Prostate gland (tissue), 2 donors: ENCODE results near the gene TCF12. TPM values are rescaled to one million over a fixed set of nuclear protein-coding genes. Genes with fewer than 3 reads are reported as not detected.

ENCODE experiments used
- DNase-seq: peaks from one replicate; pipeline ENCODE4 v3.0.0-alpha.2; 2019; ENCODE audit warnings: low spot score
- H3K27ac ChIP-seq, 2 donors: fragments of 200-600 bp; sonication (generic); 2 replicates each; pipeline ENCODE4 v1.5.1; 2017 to 2019
- H3K27me3 ChIP-seq: fragments of 200-600 bp; sonication (generic); replicated peaks from 2 replicates; pipeline ENCODE4 v1.5.1; 2019; ENCODE audit not compliant: insufficient read depth
- H3K36me3 ChIP-seq, 2 donors: fragments of 200-600 bp; sonication (generic); 1 replicate in 1 of 2; 2 replicates in 1 of 2; pipeline versions ENCODE4 v1.5.1 to v1.8.1; 2017 to 2019
- H3K4me1 ChIP-seq: fragments of 200-600 bp; sonication (generic); replicated peaks from 2 replicates; pipeline ENCODE4 v1.5.1; 2019
- H3K4me3 ChIP-seq, 2 donors: fragments of 200-600 bp; sonication (generic); 2 replicates each; pipeline ENCODE4 v1.5.1; 2017 to 2019
- H3K9me3 ChIP-seq: fragments of 200-600 bp; sonication (generic); 2 replicates; pipeline ENCODE4 v1.5.1; 2017
- POLR2A ChIP-seq: fragments of 450-650 bp; IDR thresholded peaks from one replicate; pipeline ENCODE4 v1.6.1; 2016; ENCODE audit warnings: antibody characterized with exemption, mild to moderate bottlenecking
- POLR2AphosphoS5 ChIP-seq: sonication (generic); formaldehyde crosslinking; IDR thresholded peaks from one replicate; pipeline ENCODE4 v1.6.1; 2017; ENCODE audit warnings: antibody characterized with exemption
- WGBS: methylation state at CpG from one replicate; pipeline ENCODE4 v1.1.5; 2018; 5-methylcytosine and 5-hydroxymethylcytosine counted together
- intact Hi-C: fragments of 100-400 bp; cut with DNase I; formaldehyde crosslinking; loops from one replicate; pipeline ENCODE4 v1.14.2; 2022
- total RNA-seq, 2 donors: library from RNA; depleted of rRNA; stranded (reverse); fragments of >200 nt; gene quantifications; one replicate each; pipeline ENCODE4 v1.1.0, GENCODE V29; 2016
- TF ChIP-seq, protein P1 (sequence below), 4 experiments: fragments of 200-600 bp in 2 of 4; fragments of 450-650 bp in 2 of 4; sonication (generic) in 2 of 4; IDR thresholded peaks; 1 replicate in 3 of 4; 2 replicates in 1 of 4; pipeline ENCODE4 v1.5.1; 2016 to 2019; ENCODE audit warnings: antibody characterized with exemption in 4 of 4, mild to moderate bottlenecking in 2 of 4, moderate library complexity in 2 of 4

TCF12 gene
- total RNA-seq, 2 donors from 2014 or later, result 95.4 to 123 TPM

DNA sequence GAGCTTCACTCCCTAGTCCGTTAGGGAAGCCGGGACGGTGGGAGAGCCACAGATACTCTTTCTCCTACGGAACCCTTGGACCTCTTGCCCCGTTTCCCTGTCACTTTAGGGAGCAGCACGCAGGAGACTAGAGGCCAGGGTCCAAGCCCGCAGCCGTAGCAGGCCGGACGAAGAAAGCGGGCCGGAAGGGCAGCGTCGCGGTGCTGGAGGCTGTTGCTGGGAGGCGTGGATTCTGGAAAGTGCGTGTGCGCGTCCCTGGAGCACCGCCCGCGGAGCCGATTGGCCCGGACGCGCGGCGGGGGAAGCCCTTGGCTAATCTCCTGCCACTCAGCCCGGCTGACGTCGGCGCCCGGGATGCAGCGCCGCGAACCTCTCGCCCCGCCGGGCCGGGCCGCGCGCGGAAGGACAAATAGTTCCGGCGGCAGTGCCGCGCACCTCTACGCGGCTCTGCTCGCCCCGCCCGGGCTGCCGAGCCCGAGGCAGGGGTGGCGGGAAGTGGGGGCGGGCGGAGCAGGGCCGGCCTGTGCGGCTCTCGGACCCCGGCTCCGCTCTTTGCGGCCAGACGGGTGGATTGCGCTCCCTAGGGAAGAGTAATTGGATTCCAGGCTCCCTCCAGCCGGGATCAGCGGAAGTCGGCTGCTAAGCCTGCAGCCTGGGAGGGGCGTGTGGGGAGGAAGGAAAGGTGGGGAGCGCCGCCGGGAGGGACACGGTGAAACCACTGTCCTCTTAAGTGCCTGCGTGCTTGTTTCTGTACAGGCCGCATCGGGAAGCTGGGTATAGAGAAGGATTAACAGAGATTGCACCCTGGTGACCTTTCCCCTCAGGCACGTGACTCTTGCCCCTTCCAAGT, 31.3 kb upstream of the TCF12 start:
- no peaks in the 10 kb centered on the region for H3K4me1 ChIP-seq
- intact Hi-C loops, result loop anchor here (1.0 kb wide), 1 partner anchor 31 kb away; the partner anchor contains the start of gene TCF12
- H3K27ac ChIP-seq, result peak overlapping the region; percentile 97 to 98
- WGBS, result under 1% methylated on average over 71 of the region's 78 CpGs
- peak; percentile 93 for DNase-seq
- H3K36me3 ChIP-seq, result no peaks in the 10 kb centered on the region
- peak overlapping the region; percentile 65 to 70 for H3K4me3 ChIP-seq
- no peaks in the 10 kb centered on the region for H3K27me3 ChIP-seq
- H3K9me3 ChIP-seq, result no peaks in the 10 kb centered on the region
- peak; percentile 58 for TF ChIP-seq POLR2A
- peak; percentile 80 for TF ChIP-seq POLR2AphosphoS5
- TF ChIP-seq, protein P1, sequence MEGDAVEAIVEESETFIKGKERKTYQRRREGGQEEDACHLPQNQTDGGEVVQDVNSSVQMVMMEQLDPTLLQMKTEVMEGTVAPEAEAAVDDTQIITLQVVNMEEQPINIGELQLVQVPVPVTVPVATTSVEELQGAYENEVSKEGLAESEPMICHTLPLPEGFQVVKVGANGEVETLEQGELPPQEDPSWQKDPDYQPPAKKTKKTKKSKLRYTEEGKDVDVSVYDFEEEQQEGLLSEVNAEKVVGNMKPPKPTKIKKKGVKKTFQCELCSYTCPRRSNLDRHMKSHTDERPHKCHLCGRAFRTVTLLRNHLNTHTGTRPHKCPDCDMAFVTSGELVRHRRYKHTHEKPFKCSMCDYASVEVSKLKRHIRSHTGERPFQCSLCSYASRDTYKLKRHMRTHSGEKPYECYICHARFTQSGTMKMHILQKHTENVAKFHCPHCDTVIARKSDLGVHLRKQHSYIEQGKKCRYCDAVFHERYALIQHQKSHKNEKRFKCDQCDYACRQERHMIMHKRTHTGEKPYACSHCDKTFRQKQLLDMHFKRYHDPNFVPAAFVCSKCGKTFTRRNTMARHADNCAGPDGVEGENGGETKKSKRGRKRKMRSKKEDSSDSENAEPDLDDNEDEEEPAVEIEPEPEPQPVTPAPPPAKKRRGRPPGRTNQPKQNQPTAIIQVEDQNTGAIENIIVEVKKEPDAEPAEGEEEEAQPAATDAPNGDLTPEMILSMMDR (IDR thresholded peaks at IDR 0.05), result peak in 2 of 4 experiments; percentile 14 to 28

DNA sequence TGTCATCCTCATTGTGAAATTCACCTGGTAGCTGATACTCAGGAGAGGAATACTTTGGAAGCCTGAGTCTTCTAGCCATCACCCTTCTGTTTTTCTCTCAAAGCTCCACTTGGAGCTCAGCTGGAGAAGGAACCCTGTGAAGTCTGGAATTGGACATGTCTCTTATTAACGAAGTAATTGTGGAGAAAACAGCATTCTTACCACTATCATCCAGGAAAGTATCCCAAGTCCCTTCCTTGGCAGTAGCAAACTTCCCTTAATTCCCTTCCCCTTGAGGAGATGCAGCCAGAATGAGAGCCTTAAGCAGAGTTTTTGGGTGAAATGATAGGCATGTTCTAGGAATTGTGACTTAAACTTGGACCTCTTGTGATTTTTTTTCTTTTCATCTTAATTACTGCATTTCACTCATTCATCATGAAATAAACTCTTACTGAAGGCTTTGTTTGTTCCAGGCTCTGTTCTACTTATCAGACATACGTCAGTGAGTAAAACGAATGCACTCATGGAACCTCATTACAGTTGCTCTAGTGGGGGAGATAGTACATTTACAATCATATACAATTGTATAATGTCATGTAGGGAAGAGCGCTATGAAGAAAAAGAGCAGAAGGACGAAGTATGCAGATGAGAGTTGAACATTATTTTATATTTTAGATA, 30.5 kb upstream of the TCF12 start:
- Histone ChIP-seq H3K9me3 (no peaks in the 10 kb centered on the region), H3K27ac (peak overlapping the region; percentile 97 to 98), H3K36me3 (no peaks in the 10 kb centered on the region), H3K4me3 (peak overlapping the region; percentile 65 to 70), H3K4me1 (no peaks in the 10 kb centered on the region), H3K27me3 (no peaks in the 10 kb centered on the region)
- no peak for TF ChIP-seq POLR2A
- no peak for TF ChIP-seq POLR2AphosphoS5
- TF ChIP-seq, protein P1 (IDR thresholded peaks at IDR 0.05), result no peak
- intact Hi-C loops, result loop anchor here (1.0 kb wide), 1 partner anchor 30 kb away; the partner anchor contains the start of gene TCF12
- DNase-seq, result no peak
- 50% methylated on average over 5 of the region's 5 CpGs for WGBS

DNA sequence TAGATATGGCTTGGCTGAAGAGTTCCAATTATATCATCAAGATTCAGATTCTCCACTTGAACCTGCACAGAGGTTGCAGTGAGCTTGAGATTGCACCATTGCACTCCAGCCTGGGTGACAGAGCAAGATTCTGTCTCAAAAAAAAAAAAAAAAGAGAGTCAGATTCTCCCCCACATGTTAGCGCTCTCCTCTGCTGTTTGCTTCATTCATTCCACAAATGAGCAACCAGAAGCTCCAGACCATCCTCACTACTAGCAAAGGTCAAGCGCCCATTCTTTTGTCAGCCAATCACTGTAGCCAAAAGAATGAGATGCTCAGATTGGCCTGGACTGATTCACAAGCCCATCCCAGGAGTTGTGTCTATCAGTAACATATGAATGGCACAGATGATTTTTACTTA, 28.4 kb upstream of the TCF12 start:
- Histone ChIP-seq H3K27ac (no peak overlapping the region), H3K4me1 (no peaks in the 10 kb centered on the region), H3K9me3 (no peaks in the 10 kb centered on the region), H3K36me3 (no peaks in the 10 kb centered on the region), H3K4me3 (no peak overlapping the region), H3K27me3 (no peaks in the 10 kb centered on the region)
- no peak for DNase-seq
- intact Hi-C loops, result no loop called here
- no peak for TF ChIP-seq POLR2AphosphoS5
- TF ChIP-seq POLR2A, result no peak
- TF ChIP-seq, protein P1 (IDR thresholded peaks at IDR 0.05), result no peak
- WGBS, result 97% methylated on average over 2 of the region's 2 CpGs

DNA sequence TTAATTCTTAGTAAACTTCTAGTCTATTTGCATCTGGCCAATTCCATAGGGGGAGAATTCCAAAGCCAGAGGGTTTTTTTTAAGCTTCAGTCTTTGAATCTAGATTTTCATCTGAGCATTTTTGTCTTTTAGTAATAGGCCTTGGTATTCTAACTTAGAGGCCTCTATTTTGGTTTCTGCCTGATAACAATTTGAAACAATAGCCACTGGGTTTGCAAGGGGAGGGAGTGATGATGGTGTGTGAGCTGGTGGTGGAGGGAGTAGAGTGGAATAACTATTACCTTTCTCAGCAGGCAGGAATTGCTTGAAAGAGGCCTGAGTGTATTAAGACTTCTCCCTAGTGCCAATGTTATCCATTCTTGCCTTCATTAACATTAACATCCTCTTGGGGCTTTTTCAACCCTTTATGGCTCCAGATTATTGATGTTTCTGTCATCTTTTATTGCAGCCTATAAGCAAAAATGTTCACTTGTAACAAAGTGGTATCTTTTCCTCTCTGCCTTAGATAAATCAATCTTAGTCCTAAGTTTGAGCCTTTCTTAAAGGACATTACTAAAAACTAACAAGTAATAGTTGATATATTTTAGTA, 26.5 kb upstream of the TCF12 start:
- TF ChIP-seq POLR2AphosphoS5, result no peak
- TF ChIP-seq, protein P1 (IDR thresholded peaks at IDR 0.05), result no peak
- TF ChIP-seq POLR2A, result no peak
- Histone ChIP-seq H3K4me1 (no peaks in the 10 kb centered on the region), H3K27me3 (no peaks in the 10 kb centered on the region), H3K36me3 (no peaks in the 10 kb centered on the region), H3K9me3 (no peaks in the 10 kb centered on the region), H3K27ac (no peak overlapping the region), H3K4me3 (no peak overlapping the region)
- DNase-seq, result no peak
- intact Hi-C loops, result no loop called here
